Testis (tissue), 3 donors: Measurements from ENCODE around the gene SERHL2. TPM values are rescaled to one million over a fixed set of nuclear protein-coding genes. Genes with fewer than 3 reads are reported as not detected.
A peak's percentile ranks its signal among the peaks of the same experiment; 100 is the strongest.
"Not testable (repeated sequence)": the region's sequence is repeated elsewhere in the genome, so short reads cannot be mapped to it uniquely, and the experiment has no call there.

Source experiments
- DNase-seq: peaks from one replicate; pipeline ENCODE4 v3.0.0-alpha.2; 2019
- H3K27ac ChIP-seq, 2 donors: fragments of 200-600 bp; sonication (generic); one replicate each; pipeline ENCODE4 v1.5.1; 2019
- H3K27me3 ChIP-seq: fragments of 200-600 bp; sonication (generic); one replicate; pipeline ENCODE4 v1.5.1; 2019
- H3K36me3 ChIP-seq: fragments of 200-600 bp; sonication (generic); one replicate; pipeline ENCODE4 v1.5.1; 2017; ENCODE audit warnings: low read depth; ENCODE audit errors: missing control alignments
- H3K4me1 ChIP-seq: fragments of 200-600 bp; sonication (generic); one replicate; pipeline ENCODE4 v1.5.1; 2019
- H3K4me3 ChIP-seq, 2 donors: fragments of 200-600 bp; sonication (generic); one replicate each; pipeline ENCODE4 v1.5.1; 2017 to 2019
- H3K9me3 ChIP-seq: fragments of 200-600 bp; sonication (generic); one replicate; pipeline ENCODE4 v1.5.1; 2017
- CTCF ChIP-seq, 3 experiments: fragments of 450-650 bp in 2 of 3; fragments of 200-600 bp in 1 of 3; sonication (generic) in 1 of 3; IDR thresholded peaks; one replicate each; pipeline ENCODE4 v1.5.1; 2016 to 2019; ENCODE audit warnings: antibody characterized with exemption in 3 of 3, mild to moderate bottlenecking in 2 of 3, moderate library complexity in 1 of 3
- POLR2A ChIP-seq: fragments of 450-650 bp; IDR thresholded peaks from one replicate; pipeline ENCODE4 v1.6.1; 2017; ENCODE audit warnings: antibody characterized with exemption, mild to moderate bottlenecking, moderate library complexity
- WGBS, 2 donors: methylation state at CpG; one replicate each; pipeline ENCODE4 v1.1.5; 2018; 5-methylcytosine and 5-hydroxymethylcytosine counted together
- intact Hi-C: fragments of 100-400 bp; cut with DNase I; formaldehyde crosslinking; loops from one replicate; pipeline ENCODE4 v1.15.1; 2023; ENCODE audit warnings: low total_unique reads
- polyA plus RNA-seq: library from polyadenylated mRNA; stranded (reverse); fragments of 350-450 nt; fragmentation: Illumina TruSeq; extraction: RNeasy Lipid Tissue Mini Kit (QIAGEN cat#74804); gene quantifications from one replicate; pipeline ENCODE4 v1.2.3, GENCODE V29; 2014; ENCODE audit warnings: low read depth, low replicate concordance; ENCODE audit not compliant: insufficient read depth
- total RNA-seq, 2 donors: library from RNA; depleted of rRNA; stranded (reverse); fragments of >200 nt; gene quantifications; one replicate each; pipeline ENCODE4 v1.2.3, GENCODE V29; 2016

The SERHL2 gene
- total and polyA plus RNA-seq, 3 donors from 2014 or later, result 6.9 to 11.3 (median 8.8) TPM

GRCh38 chr22:42519525-42520401 is 34.0 kb upstream of the SERHL2 start, which contains the start of gene RRP7A:
TSS of gene RRP7A (minus strand) at chr22:42519796. CDS start at chr22:42519786, 10 bp downstream.
- WGBS, 2 donors, result 8 to 22% methylated on average over 20 to 59 of the region's 65 CpGs

GRCh38 chr22:42521228-42521546 is 32.6 kb upstream of the SERHL2 start:
- intact Hi-C loops, result no loop called here
- 88 to 91% methylated on average over 9 of the region's 9 CpGs for WGBS, 2 donors
- H3K27ac ChIP-seq, result no peak overlapping the region

More at GRCh38 chr22:42519525-42520401, 34.0 kb upstream of the SERHL2 start, which contains the start of gene RRP7A:
- peak; percentile 89 for DNase-seq
- intact Hi-C loops, result no loop called here
- Histone ChIP-seq H3K9me3 (no peaks in the 10 kb centered on the region), H3K36me3 (no peaks in the 10 kb centered on the region), H3K27ac (peak within 1 kb of the TSS; percentile 79 to 82), H3K27me3 (no peaks in the 10 kb centered on the region), H3K4me3 (peak within 1 kb of the TSS; percentile 90), H3K4me1 (peaks cover 8% of the 10 kb centered on the region)
- TF ChIP-seq POLR2A, result peak; percentile 12
- TF ChIP-seq CTCF (IDR thresholded peaks at IDR 0.05), result no peak

GRCh38 chr22:42522546-42522945 is 31.2 kb upstream of the SERHL2 start:
- no peak overlapping the region for H3K27ac ChIP-seq
- DNase-seq, result no peak
- TF ChIP-seq CTCF (IDR thresholded peaks at IDR 0.05), result no peak
- TF ChIP-seq POLR2A, result no peak
- H3K4me1 ChIP-seq, result peaks cover 4% of the 10 kb centered on the region
- no peaks in the 10 kb centered on the region for H3K36me3 ChIP-seq
- intact Hi-C loops, result no loop called here
- no peak overlapping the region for H3K4me3 ChIP-seq
- no peaks in the 10 kb centered on the region for H3K9me3 ChIP-seq
- H3K27me3 ChIP-seq, result no peaks in the 10 kb centered on the region
- 88 to 90% methylated on average over 15 of the region's 15 CpGs for WGBS, 2 donors

More at GRCh38 chr22:42521228-42521546, 32.6 kb upstream of the SERHL2 start:
- DNase-seq, result no peak
- no peaks in the 10 kb centered on the region for H3K9me3 ChIP-seq
- no peaks in the 10 kb centered on the region for H3K36me3 ChIP-seq
- no peak overlapping the region for H3K4me3 ChIP-seq
- H3K27me3 ChIP-seq, result no peaks in the 10 kb centered on the region
- peaks cover 4% of the 10 kb centered on the region for H3K4me1 ChIP-seq
- TF ChIP-seq CTCF (IDR thresholded peaks at IDR 0.05) (no peak), POLR2A (no peak)

GRCh38 chr22:42528591-42529307 is 25.0 kb upstream of the SERHL2 start:
- TF ChIP-seq POLR2A (no peak), CTCF (IDR thresholded peaks at IDR 0.05) (no peak)
- Histone ChIP-seq H3K4me3 (no peak overlapping the region), H3K27me3 (no peaks in the 10 kb centered on the region), H3K27ac (no peak overlapping the region), H3K36me3 (no peaks in the 10 kb centered on the region), H3K4me1 (peaks cover 3% of the 10 kb centered on the region), H3K9me3 (no peaks in the 10 kb centered on the region)
- 76 to 96% methylated on average over 11 of the region's 11 CpGs for WGBS, 2 donors
- intact Hi-C loops, result no loop called here
- DNase-seq, result no peak

GRCh38 chr22:42529435-42529834 is 24.3 kb upstream of the SERHL2 start:
- WGBS, 2 donors, result 94 to 96% methylated on average over 8 of the region's 8 CpGs
- H3K27ac ChIP-seq, H3K4me1 ChIP-seq, H3K4me3 ChIP-seq, H3K27me3 ChIP-seq, intact Hi-C loops, H3K9me3 ChIP-seq, H3K36me3 ChIP-seq, DNase-seq: not testable (repeated sequence)

GRCh38 chr22:42531401-42532084 is 22.2 kb upstream of the SERHL2 start:
- peak; percentile 89 for DNase-seq
- H3K9me3 ChIP-seq, H3K4me1 ChIP-seq, H3K4me3 ChIP-seq, H3K36me3 ChIP-seq, H3K27me3 ChIP-seq, intact Hi-C loops: not testable (repeated sequence)
- H3K27ac ChIP-seq, result peak overlapping the region; percentile 23 to 46
- 51 to 65% methylated on average over 24 of the region's 24 CpGs for WGBS, 2 donors
